Astrocyte of the spinal cord (primary cell): ENCODE data around the gene HMGCL.
A peak's percentile ranks its signal among the peaks of the same experiment; 100 is the strongest.

Source experiments
- DNase-seq: peaks from one replicate; pipeline ENCODE4 v3.0.0; 2011; ENCODE audit warnings: low read depth, low spot score
- H3K4me3 ChIP-seq: 2 replicates; pipeline ENCODE4 v1.5.1; 2011; ENCODE audit warnings: low read depth, mild to moderate bottlenecking, low read length, moderate library complexity
- CTCF ChIP-seq: IDR thresholded peaks from 2 replicates; pipeline ENCODE4 v1.5.1; 2012; ENCODE audit warnings: low read depth, mild to moderate bottlenecking, low read length, inconsistent platforms
- in situ Hi-C: cut with HindIII; loops from 2 replicates; pipeline ENCODE4 v1.10.0; 2017; ENCODE audit warnings: low sequenced_read_pairs

Gene HMGCL

GRCh38 chr1:23825762-23826522, 713 bp upstream of the HMGCL start:
- DNase-seq: no peak

GRCh38 chr1:23824711-23825075, 536 bp downstream of the HMGCL start:
- peak overlapping the region; percentile 88 for H3K4me3 ChIP-seq
- in situ Hi-C loops: no loop called here
- DNase-seq: no peak
- TF ChIP-seq CTCF: no peak

More at GRCh38 chr1:23825762-23826522, 713 bp upstream of the HMGCL start:
- TF ChIP-seq CTCF: no peak
- in situ Hi-C loops: no loop called here
- peak overlapping the region; percentile 88 for H3K4me3 ChIP-seq

GRCh38 chr1:23823767-23824166, 1.5 kb downstream of the HMGCL start:
- no peak overlapping the region for H3K4me3 ChIP-seq
- no peak for DNase-seq
- no peak for TF ChIP-seq CTCF
- in situ Hi-C loops: no loop called here

GRCh38 chr1:23817633-23818032, 7.6 kb downstream of the HMGCL start:
- no peak overlapping the region for H3K4me3 ChIP-seq
- TF ChIP-seq CTCF: no peak
- no peak for DNase-seq
- in situ Hi-C loops: no loop called here

- in situ Hi-C loops: no loop called here
- TF ChIP-seq CTCF: no peak
- no peak overlapping the region for H3K4me3 ChIP-seq
- DNase-seq: no peak
Measured at GRCh38 chr1:23816906-23817305, 8.3 kb downstream of the HMGCL start.

GRCh38 chr1:23816361-23816760, 8.9 kb downstream of the HMGCL start:
- H3K4me3 ChIP-seq: no peak overlapping the region
- in situ Hi-C loops: no loop called here
- DNase-seq: no peak
- TF ChIP-seq CTCF: no peak

- no peak for DNase-seq
- in situ Hi-C loops: no loop called here
- no peak for TF ChIP-seq CTCF
- H3K4me3 ChIP-seq: no peak overlapping the region
Measured at GRCh38 chr1:23814016-23814415, 11.2 kb downstream of the HMGCL start.
